Measurements from ENCODE around the gene TMEM176B. TPM values are rescaled to one million over a fixed set of nuclear protein-coding genes. Genes with fewer than 3 reads are reported as not detected.

Gene TMEM176B
- total RNA-seq, 2 donors from 2014 or later = 32.9 to 36.3 TPM

DNA sequence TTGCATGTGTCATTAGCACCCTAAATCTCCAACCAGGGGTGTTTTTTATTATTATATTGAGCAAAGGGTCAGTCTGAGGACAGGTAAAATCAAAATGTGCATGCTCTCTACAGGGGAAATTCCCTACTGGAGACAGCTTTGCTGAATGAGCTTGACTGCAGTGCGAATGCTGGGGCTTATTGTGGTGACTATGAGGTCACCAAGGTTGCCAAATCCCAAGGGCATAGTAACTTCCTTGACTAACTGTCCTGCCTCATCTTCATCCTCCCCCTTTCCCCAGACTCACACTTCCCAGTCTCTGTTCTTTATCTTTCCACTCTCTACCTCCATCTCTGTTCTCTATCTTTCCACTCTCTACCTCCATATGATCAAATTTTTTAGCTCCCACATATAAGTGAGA lies 29.3 kb upstream of the TMEM176B start:
- TF ChIP-seq, protein P1, sequence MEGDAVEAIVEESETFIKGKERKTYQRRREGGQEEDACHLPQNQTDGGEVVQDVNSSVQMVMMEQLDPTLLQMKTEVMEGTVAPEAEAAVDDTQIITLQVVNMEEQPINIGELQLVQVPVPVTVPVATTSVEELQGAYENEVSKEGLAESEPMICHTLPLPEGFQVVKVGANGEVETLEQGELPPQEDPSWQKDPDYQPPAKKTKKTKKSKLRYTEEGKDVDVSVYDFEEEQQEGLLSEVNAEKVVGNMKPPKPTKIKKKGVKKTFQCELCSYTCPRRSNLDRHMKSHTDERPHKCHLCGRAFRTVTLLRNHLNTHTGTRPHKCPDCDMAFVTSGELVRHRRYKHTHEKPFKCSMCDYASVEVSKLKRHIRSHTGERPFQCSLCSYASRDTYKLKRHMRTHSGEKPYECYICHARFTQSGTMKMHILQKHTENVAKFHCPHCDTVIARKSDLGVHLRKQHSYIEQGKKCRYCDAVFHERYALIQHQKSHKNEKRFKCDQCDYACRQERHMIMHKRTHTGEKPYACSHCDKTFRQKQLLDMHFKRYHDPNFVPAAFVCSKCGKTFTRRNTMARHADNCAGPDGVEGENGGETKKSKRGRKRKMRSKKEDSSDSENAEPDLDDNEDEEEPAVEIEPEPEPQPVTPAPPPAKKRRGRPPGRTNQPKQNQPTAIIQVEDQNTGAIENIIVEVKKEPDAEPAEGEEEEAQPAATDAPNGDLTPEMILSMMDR (IDR thresholded peaks at IDR 0.05) = no peak
- no peak for TF ChIP-seq POLR2A (IDR thresholded peaks at IDR 0.05)
- Histone ChIP-seq H3K27me3 (no peaks in the 10 kb centered on the region), H3K4me3 (no peak overlapping the region), H3K36me3 (replicated peaks in 1 of 2; ENCODE audit: insufficient read depth in 1 of 2, low read depth in 2 of 2) (no peaks in the 10 kb centered on the region), H3K27ac (no peak overlapping the region), H3K9me3 (no peaks in the 10 kb centered on the region), H3K4me1 (no peaks in the 10 kb centered on the region)
- WGBS, 2 donors = 56 to 71% methylated on average over 1 of the region's 1 CpG
- no peak for ATAC-seq
- DNase-seq = no peak
- intact Hi-C loops (cut with DNase I) = no loop called here

DNA sequence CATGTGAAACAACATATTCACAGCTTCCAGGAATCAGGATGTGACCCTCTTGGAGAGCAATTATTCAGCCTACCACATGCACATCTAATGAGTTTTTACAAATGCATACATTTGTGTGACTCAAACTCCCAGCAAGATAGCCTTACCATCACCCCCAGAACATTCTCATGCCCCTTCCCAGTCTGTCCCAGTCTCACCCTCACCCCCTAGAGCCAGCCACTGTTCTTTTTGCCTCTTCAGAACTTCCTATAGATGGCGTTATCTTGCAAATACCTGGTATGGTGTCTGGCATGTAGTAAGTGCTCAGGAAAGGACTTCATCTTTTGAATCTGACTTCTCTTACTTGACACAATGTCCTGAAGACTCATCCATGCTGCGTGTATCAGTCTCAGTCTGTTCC lies 28.2 kb upstream of the TMEM176B start:
- no peak for DNase-seq
- TF ChIP-seq, protein P1 (IDR thresholded peaks at IDR 0.05) = no peak
- TF ChIP-seq POLR2A (IDR thresholded peaks at IDR 0.05) = no peak
- ATAC-seq = no peak
- H3K36me3 ChIP-seq (replicated peaks in 1 of 2; ENCODE audit: insufficient read depth in 1 of 2, low read depth in 2 of 2) = no peaks in the 10 kb centered on the region
- no peaks in the 10 kb centered on the region for H3K9me3 ChIP-seq
- H3K4me3 ChIP-seq = no peak overlapping the region
- H3K4me1 ChIP-seq = no peaks in the 10 kb centered on the region
- no peak overlapping the region for H3K27ac ChIP-seq
- 83% methylated on average over 2 of the region's 2 CpGs for WGBS, 2 donors
- no peaks in the 10 kb centered on the region for H3K27me3 ChIP-seq
- intact Hi-C loops (cut with DNase I) = no loop called here

DNA sequence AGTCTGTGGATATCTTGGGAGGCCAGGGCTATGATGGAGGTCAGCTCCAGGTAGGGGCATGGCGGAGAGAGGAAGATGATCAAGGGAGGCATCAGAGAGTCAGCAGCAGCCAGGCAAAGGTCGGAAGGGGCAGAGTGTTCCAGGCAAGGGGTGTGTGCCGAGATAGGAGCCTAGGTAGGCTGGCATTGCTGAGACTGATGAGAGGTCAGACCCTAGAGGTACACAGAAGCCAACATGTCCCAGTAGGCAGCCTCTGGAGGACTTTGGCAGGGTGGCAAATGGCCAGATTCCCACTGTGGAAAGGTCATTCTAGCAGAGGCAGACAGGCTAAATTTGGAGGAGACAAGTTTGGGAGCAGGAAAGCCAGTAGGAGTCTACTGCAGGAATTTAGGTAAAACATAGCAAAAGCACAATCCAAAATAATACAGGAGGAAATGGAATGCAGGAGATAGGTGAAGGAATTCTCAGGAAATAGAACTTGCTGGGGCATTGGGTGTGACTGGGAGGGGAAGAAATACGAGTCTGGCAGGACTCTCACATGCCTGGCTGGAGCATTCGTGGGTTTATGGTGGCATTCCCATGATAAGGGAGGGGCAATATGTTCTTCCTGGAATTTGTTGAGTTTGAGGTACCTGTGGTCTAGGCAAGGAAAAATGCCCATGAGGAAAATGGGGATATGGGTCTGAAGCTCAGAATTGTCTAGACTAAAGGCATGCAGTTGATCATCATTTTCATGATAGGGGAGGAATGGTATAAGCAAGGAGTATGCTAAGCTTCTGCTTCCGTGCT lies 26.1 kb upstream of the TMEM176B start:
- ATAC-seq (no peak), DNase-seq (peak in 1 of 4 donors; percentile 21)
- intact Hi-C loops (cut with DNase I) = no loop called here
- Histone ChIP-seq H3K4me3 (no peak overlapping the region), H3K4me1 (no peaks in the 10 kb centered on the region), H3K27me3 (no peaks in the 10 kb centered on the region), H3K36me3 (replicated peaks in 1 of 2; ENCODE audit: insufficient read depth in 1 of 2, low read depth in 2 of 2) (no peaks in the 10 kb centered on the region), H3K9me3 (no peaks in the 10 kb centered on the region), H3K27ac (no peak overlapping the region)
- TF ChIP-seq POLR2A (IDR thresholded peaks at IDR 0.05) = no peak
- TF ChIP-seq, protein P1 (IDR thresholded peaks at IDR 0.05) = no peak
- WGBS, 2 donors = 50 to 61% methylated on average over 6 of the region's 6 CpGs

DNA sequence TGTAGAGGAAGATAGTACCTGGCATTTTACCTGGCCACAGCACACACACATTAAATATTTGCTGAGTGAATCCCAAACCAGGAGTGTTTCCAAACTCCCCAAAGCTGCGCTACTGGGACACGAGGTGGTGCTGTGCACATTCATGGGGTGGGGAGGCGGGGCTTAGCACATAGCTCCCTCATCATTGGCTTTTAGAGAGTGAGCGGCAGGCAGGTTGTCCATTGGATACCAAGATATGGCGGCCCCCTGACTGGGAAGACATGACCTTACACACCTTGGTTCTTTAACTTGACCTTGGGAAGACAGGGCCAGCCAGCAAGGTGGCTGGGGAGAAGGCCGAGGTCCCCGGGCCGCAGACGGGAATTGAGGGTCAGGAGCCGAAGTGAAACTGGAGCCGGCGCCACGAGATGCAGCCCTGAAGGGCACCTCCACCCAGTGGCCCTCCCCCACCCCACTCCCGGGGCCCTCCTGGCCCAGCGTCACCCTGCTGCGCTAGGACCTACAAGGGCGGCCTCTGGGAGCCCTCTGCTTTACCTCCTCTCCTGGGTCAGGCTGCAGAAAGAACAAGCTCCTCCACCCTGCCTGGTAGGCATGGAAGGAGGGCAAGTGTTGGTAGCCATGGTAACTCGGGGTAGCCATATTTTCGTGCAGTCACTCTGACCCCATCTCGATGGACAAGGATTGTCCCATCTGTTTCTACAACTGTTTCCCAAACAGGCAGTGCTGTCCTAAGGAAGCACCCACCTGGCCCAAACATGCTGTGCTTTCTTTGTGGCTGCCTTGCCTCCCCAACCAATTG lies 24.4 kb upstream of the TMEM176B start:
- H3K27me3 ChIP-seq = no peaks in the 10 kb centered on the region
- no peak for DNase-seq
- TF ChIP-seq POLR2A (IDR thresholded peaks at IDR 0.05) = no peak
- TF ChIP-seq, protein P1 (IDR thresholded peaks at IDR 0.05) = no peak
- H3K9me3 ChIP-seq = no peaks in the 10 kb centered on the region
- WGBS, 2 donors = 86 to 88% methylated on average over 12 to 20 of the region's 20 CpGs
- intact Hi-C loops (cut with DNase I) = no loop called here
- H3K27ac ChIP-seq = no peak overlapping the region
- H3K4me3 ChIP-seq = no peak overlapping the region
- no peak for ATAC-seq
- no peaks in the 10 kb centered on the region for H3K4me1 ChIP-seq
- no peaks in the 10 kb centered on the region for H3K36me3 ChIP-seq (replicated peaks in 1 of 2; ENCODE audit: insufficient read depth in 1 of 2, low read depth in 2 of 2)
